K562 treated with DMSO at 1 percent for 4 hours (cell line): ENCODE results near the gene RNF141. TPM values are rescaled to one million over a fixed set of nuclear protein-coding genes. Genes with fewer than 3 reads are reported as not detected.

Experiments
- total RNA-seq: library from RNA; unstranded; fragments of 300-600 nt; gene quantifications from 2 replicates; pipeline ENCODE4 v1.2.3, GENCODE V29; 2022; ENCODE audit not compliant: insufficient read depth

Gene RNF141
- 7.7 and 9.0 TPM in 2 replicates for total RNA-seq

GRCh38 chr11:10540915-10541560 lies at the start of gene RNF141:
RNF141 (minus strand) TSS chr11:10541187; CDS start chr11:10534158, 7,029 bp downstream.

GRCh38 chr11:10568486-10568941 lies 27.5 kb upstream of the RNF141 start, which contains the start of gene LYVE1:
LYVE1 (minus strand) TSS chr11:10568665; CDS start chr11:10568532, 133 bp downstream.

Other genes with a start within 250 kb of the RNF141 start
- gene SBF2, start 247.0 kb downstream of the RNF141 start, total RNA-seq = 2.2 and 3.0 TPM in 2 replicates
- 0.63 TPM in 1 of 2 replicates, not detected in the other for gene ADM, start 236.1 kb downstream of the RNF141 start, total RNA-seq
- 4.7 and 5.9 TPM in 2 replicates for gene AMPD3, start 85.9 kb downstream of the RNF141 start, total RNA-seq
- gene LYVE1, start 27.5 kb upstream of the RNF141 start, total RNA-seq = 0.54 TPM in 1 of 2 replicates, not detected in the other
- 0.40 TPM in 1 of 2 replicates, not detected in the other for gene IRAG1, start 152.6 kb upstream of the RNF141 start, total RNA-seq
- 44.2 and 47.9 TPM in 2 replicates for gene CTR9, start 210.1 kb upstream of the RNF141 start, total RNA-seq